GM19239 (cell line): Measurements from ENCODE around the gene ETV3.

ENCODE experiments used
- DNase-seq: peaks from one replicate; pipeline ENCODE4 v3.0.0; 2011; ENCODE audit warnings: low spot score; ENCODE audit not compliant: insufficient read length
- FAIRE-seq: peaks from 2 replicates; lab custom pipeline; 2011; peaks lifted over from hg19 to GRCh38; lab: Jason Lieb, UNC

Gene ETV3

DNA sequence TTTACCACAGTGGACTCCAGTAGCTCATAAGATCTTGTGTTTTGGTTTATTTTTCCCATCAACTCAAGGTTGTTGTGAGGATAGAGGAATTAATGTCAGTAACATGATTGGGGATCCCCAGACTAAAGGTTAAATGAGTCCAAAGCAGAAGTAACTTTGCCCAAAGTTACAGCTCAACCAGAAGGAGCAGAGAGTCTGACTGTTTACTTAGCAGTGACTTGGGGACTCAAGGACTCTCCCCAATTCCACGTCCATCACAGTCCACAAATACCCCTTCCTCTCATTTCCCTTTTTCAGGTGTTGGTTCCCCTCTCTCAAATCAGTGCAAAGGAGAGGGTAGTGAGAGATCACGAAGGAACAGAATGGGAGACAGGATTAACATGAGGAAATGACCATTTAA, 4.0 kb upstream of the ETV3 start:
- FAIRE-seq = no peak
- no peak for DNase-seq

DNA sequence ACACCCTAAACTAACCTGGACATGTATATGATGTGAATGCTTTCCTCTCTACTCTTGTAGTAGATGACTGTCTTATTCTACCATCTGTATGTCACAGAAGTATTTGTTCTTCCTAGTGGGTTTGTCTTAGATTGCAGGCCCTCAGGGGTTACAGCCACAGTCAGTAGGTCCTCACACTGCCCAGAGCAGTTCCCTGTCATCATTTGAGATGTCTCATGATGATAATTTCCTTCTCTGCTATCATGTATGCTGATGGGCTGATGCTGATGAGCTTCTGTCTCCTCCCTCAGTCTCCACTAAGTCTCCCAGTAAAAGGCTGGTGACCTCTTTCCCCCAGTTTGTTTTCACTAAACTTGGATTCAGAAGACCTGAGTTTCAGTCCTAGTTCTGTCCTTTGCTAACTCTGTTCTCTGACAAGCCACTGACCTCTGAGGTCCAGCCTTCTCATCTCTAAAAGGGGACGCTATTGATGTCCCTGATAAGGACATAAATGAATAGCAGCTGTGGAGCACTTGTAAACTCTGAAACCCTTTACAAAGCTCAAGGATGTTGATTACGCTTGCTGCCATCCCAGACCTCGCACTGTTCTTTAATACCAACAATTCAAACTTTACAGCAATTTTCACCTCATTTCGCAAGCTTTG, 3.1 kb upstream of the ETV3 start:
- FAIRE-seq (no peak), DNase-seq (no peak)

DNA sequence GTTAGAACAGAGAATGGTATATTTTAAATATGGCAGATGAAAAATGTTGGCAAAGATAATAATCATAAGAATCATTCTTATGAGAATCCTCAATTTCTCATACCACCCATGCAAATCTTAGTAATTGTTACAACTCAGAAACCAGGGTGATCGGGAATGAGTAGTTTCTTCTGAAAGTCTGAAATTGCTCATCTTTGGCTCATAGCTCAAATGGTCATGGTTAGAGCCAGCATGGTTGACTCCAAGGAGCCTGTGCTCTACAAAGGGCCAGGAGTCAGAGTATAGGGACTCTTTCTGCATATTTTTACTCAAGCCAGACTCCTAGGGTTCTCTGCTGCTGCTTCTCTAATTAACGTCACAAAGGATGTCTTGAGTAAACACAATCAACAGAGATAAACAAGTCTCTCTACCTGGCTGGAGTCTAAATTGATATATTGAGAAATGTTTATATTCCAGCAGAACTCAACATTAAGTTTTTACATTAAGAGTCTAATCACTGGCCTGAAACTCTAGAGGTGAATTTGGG, 1.9 kb upstream of the ETV3 start:
- DNase-seq (no peak), FAIRE-seq (no peak)

DNA sequence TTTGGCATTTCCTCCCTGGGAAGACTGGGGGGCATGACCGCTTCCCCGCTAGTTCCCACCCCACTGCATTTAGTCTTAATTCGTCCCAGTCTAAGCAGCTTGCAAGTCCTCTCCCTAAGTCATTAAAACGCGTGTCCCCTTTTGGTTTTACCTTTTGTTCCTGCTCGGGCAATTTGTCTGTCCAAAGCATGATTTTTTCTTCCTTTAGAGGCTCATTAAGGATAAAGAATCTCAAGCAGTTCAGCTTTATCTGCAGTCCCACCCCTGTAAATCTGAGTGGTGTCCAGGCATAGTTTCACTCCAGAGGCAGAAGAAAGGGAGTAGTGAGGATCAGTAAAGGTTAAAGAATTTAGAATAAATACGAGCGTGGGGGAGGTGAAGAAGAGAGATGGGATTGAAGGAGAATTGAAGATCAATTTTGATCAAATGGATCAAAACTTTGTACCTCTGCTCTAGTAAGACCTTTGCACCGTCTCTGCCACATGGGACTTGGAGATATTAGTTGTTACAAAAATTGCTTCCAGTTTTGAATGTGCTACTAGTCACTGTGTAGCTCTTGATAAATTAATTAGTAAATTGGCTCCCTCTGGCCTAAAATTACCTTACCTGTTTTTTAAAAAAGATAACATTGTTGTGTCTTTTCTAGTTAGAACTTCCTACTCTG, 989 bp upstream of the ETV3 start:
- FAIRE-seq (no peak), DNase-seq (no peak)

DNA sequence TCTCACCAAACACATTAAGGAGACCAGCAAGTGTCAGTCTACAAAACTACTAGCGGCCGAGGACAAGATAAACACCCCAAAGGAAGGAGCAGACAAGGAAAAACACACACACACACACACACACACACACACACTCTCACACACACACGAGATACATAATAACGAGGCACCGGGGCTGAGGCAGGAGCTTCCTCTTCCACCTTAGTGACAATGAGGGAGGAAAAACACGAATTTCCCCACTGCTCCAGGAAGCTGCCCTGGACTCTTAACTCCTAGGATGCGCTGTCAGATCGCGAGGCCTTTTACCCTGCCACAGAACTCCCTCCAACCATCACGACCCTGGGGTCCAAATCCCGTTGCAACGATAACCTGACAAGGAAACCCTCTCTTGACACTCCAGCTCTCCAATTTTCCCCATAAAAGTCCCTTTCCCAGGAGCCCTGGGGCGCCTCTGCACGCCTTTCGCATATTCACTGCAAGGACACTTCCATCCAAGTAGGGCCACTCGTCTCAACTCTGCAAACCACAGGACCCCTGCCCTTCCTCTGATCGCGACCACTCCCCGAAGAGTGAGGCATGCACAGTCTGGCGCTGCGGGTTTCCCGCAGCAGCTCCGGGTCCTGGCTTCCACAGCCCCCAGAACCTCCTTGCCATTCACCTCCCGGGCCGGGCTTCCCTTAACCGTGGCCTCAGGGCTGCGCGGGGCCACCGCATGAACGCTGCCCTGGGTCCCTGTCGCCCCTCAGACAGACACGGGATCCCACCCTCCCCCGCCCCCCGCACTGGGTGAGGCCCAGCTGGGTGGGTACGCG, 581 bp downstream of the ETV3 start:
- FAIRE-seq (no peak), DNase-seq (no peak)

DNA sequence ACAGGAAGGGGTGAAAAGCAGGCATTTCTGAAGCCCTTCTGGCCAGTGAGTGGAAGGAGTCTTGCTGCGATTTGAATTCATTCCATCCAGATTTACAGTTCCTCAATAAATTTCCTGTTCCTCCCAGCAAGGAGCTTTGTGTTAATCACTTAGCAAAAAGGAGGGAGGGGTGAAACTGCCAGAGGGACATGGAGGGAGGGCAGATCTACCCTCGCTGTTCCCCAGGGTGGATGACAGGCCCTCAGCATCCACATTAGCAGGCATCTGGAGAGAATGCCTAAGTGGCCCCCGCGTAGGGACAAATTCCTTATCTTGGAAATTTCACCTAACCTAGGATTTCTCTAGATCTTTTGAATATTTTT, 1.2 kb downstream of the ETV3 start:
- no peak for DNase-seq
- FAIRE-seq = no peak

DNA sequence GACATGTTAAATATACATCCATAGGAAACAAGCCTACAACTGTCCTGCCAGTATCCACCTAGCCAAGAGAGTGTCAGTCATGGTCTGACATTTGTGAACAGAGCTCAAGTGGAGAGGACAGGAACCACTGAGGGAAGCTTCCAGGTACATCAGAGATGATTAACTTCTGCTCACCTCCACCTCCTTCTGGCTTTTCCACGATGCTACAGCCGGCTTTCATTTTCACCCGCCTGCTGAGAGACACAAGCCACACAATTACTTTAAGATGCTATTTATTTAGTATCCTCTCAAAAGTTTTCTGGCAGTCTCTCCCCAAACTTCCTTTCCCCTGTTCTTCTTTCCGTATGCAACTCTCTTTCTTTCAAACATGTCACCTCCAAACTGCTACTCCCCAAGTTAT, 2.1 kb downstream of the ETV3 start:
- FAIRE-seq (no peak), DNase-seq (no peak)

DNA sequence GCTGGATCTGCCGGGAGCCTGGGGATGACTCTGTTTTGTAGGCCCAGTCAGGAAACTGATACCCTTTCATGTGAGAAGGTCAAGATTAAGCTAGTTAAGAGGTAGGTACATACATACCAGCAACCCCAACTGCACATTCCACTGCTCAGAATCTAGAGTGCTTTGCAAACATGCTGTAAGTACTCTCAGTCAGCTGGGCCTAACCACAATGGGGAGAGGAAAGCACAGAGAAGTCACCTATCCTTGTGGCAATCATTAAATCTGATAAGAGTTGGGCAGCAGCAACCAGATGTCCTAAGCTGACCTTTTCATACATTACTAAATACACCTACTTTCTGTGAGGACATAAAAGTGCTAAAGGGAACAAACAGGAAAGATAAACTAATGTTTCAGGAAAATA, 2.5 kb downstream of the ETV3 start:
- FAIRE-seq (no peak), DNase-seq (no peak)

DNA sequence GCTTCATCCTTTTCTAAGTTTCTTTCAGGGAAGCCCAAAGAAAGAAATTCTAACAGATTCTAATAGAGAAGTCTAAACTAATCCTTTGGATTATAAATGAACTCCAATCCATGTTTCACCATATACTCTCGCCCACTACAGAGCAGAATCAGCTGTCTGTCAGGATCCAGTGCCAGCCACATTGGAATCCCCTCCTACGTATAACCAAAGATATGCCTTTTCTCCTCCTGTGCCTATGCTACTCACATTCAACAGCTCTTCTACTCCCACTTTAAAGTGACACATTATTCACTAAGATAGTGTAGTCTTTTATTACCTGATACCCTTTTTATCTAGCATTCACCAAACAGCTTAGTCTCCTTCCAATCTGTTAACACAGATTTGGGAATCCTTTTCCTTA, 3.1 kb downstream of the ETV3 start:
- DNase-seq = no peak
- no peak for FAIRE-seq

DNA sequence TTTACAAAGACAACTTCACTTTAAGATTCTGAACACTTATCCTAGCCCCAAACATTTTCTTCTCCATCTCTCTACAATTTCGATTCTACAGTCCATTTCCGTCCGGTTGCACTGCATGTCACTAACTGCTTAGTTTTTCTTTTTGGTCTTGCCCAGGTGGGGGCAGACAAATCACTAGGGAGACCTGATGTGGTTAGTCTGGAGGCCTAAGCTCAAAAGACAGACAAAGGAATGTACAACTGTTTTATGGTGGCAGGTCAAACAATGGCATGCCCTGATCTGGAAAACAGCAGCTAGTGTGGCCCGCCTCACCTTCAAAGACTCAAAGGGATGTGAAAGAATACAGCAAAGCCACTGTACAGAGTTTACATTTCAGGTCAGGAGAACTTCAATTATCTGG, 3.8 kb downstream of the ETV3 start:
- FAIRE-seq = no peak

DNA sequence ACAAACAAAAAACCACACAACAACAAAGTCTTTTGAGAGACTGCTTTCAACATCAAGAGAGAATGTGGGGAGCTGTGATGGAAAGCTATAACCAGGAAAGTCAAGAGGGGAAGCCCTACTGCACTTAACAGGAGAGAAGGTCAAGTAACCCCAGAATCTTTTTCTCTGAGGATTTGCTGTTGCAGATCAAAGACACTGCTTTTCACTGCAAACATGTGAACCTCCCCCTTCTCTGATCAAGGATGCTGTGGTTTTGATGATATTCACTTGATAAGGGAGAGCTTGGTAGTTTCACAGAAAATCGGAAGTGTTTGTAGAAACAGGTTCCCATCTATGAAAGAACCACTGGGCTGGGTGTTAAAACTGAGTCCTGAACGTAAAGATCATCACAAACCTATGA, 4.8 kb downstream of the ETV3 start:
- FAIRE-seq (no peak), DNase-seq (no peak)

More for the DNA sequence above, 3.8 kb downstream of the ETV3 start:
- DNase-seq = no peak

DNA sequence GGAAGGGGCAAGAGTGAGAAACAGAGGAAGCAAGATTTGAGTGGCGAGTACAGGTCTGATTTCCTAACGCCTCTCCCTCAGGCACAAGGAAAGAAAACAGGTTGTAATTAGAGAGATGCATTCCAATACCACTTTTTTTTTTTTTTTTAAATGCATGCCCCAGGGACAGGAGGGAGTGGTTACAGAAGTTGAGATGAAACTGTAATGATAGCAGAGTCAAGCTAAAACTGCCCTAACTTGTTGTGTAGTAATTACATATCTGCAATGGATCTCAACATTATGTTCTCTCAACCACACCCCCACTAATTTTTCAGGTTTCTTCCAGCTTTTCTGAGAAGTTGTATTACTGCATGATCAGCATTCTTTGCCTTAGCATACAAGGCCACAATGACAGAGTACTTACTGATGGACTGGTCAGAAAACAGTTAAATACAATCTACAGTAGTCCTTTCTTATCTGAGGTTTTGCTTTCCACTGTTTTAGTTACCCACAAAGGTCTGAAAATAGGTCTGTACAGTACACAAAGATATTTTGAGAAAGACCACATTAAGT, 5.5 kb downstream of the ETV3 start:
- no peak for FAIRE-seq

DNA sequence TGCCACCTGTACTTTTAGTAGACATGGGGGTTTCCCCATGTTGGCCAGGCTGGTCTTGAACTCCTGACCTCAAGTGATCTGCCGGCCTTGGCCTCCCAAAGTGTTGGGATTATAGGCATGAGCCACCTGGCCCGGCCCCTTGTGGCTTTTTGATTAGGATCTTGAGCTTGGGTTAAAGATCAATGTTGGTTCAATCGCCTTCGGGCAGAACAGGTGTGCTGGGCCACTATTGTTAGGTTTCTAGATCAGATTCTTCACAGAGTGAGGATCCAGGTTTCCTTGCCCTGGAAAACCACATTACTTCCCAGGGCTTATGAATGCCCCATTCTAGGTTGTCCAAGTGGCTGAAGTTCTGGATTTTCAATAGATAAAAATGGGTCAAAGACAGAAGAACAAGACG, 6.1 kb downstream of the ETV3 start:
- FAIRE-seq (no peak), DNase-seq (no peak)

More for the DNA sequence above, 5.5 kb downstream of the ETV3 start:
- DNase-seq = no peak

DNA sequence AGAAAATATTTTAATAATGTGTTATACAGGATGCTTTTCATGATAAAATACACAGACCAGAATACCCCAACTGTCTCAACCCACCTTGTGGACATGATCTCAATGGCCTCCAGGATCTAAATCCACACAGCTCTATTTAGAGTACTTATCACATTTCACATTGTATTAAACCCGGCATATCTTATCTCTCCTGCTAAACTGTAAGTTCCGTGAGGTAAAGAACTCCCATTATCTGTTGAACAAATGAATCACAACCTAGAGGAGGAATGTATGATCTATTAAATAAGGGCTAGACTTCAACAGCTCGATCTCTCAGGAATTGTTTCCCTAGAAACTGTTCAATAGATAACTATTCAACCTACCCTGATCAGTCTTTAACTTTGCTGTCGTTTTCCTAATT, 6.9 kb downstream of the ETV3 start:
- FAIRE-seq (no peak), DNase-seq (no peak)

DNA sequence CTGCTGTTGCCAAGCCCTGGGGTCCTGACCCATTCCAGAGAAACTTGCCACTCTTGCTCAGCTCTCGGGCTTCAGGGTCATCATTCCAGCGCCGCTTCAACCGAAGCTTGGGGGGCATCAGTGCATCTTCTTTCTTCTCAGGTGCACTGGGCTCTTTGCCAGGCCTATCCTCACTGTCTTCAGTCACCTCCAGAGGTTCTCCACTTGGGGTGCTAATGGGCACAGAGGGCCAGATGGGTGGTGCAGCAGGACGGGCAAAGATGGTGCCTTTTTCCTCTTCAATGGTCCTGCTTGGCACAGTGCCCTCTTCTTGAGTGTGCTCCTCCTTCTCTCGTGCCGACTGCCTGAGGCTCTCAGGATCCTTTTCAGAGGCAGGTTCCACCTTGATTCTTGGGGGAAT, 13.3 kb downstream of the ETV3 start:
- FAIRE-seq (no peak), DNase-seq (no peak)

DNA sequence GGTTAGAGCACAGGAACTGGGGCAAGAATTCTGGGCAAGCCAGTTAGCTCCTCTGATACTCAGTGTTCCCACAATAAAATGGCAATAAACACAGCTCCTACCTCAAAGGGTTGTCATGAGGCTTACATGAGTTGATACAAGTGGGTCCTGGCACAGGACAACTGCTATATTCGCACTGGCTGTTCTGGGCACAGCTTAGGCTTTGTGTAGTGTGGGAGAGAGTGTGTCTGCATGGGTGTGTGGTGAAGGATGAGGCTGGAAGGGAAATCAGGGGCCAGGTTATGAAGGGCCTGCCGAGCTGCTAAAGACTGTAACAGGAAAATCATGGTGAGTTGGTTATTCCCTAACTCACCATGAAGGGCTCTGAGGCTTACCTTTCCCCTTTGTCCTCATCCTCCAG, 18.7 kb downstream of the ETV3 start:
- FAIRE-seq (no peak), DNase-seq (no peak)

DNA sequence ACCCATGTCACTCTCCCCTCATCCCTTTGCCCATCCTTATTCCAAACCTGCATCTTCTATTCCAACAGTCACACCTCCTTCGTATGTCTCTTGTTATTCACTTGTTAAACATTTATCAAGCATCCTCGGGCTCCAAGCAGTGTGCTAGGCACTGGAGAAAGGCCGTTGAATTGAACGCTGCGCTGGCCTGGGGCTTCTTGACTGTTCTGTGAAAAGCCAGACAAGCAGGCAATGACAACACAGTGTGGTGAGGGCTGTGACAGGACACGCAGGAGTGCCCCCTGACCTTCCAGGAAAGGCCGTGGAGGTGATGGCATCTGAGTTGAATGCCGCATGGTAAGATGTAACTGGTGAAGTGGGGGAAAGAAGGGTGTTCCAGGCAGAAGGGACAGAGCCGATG, 19.2 kb downstream of the ETV3 start:
- FAIRE-seq = no peak

DNA sequence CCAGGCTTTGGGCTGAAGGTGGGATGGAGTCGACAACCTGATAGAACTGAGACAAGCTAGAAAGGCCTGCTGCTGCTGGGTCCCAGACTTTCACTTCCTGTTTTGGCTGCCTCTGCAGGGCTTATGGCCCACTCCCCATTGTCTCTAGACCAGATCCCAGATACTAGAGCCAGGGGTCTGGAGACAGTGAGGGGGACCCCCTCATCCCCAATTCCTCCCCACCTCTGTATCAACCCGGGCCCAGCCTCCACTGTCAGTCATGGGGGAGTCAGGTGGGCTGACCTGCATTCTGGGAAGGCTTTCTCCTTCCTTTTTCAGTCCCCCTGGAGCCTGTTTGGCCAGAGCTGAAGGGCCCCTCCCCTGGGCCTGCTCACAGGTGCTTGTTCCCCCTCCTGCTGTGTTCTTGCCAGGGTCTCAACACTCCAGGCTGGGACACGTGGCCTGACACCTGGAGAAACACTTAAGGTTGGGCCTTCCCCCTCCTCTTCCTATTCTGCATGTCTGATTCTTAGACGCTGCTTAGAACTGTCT, 20.6 kb downstream of the ETV3 start:
- FAIRE-seq (peak; percentile 53), DNase-seq (no peak)

More for the DNA sequence above, 19.2 kb downstream of the ETV3 start:
- DNase-seq = no peak

DNA sequence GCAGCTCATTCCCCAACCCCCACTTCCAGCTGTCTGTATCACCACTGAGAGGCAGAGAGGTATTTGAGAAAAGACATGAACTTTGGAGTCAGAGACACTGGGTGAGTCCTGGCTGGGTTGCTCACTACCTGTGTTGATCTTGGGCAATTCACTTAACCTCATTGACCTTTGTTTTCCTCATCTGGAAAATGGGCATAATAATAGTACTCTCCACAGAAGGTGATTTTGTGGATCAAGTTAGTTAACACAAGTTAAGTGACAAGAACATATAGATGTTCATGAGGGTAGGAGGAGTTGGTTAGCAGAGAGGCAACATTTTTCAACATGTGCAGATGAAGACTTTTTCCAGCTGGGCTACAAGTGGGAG, 21.5 kb downstream of the ETV3 start:
- DNase-seq (no peak), FAIRE-seq (no peak)

DNA sequence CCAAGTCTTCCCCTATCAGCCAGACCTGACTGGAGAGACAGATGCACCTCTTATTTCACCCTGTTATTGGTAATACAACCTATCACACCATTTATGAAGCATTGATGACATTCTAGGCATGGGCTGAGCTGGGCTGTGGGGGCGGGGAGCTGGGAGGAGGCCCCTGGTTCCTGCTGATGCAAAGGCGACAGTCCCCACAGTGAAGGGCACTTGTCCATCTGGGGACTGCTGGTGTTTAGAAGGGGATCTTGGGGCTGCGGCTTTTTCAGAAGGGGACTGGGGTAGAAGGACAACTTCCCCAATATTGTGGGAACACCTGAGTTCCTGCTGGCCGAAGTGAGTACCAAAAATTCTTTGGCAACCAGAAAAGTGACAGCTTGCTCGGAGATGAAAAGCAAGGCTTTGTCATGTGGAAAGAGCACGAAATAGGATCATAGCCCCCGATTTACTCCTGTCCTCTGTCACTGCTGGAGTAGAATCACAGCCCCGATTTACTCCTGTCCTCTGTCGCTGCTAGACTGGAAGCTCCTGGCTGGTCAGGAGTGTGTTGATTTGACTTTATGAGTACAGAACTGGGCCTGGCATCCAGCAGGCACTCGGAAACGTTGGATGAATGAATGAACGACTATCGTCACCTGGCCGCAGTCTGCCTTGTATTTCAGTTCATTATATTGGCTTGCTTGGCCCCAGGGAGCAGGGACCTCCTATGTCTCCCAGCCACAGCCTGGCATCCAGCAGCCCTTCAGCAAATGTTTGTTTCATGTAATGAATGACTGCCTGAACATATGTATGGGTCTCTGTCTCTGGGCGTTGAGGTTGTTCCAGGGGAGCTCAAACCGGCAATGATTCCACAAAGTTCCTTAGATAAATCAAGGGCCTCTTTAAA, 22.1 kb downstream of the ETV3 start:
- no peak for FAIRE-seq
- DNase-seq = no peak
